GM12891 (cell line): ENCODE measurements around the gene PCBP2.

Experiments used
- POLR2A ChIP-seq: IDR thresholded peaks from 2 replicates; pipeline ENCODE4 v1.6.1; 2011; ENCODE audit warnings: low read depth, low read length, control low read depth
- POLR2AphosphoS5 ChIP-seq: IDR thresholded peaks from 2 replicates; pipeline ENCODE4 v1.6.1; 2011; ENCODE audit warnings: low read depth, low read length, control low read depth
- SPI1 ChIP-seq: IDR thresholded peaks from 2 replicates; pipeline ENCODE4 v1.6.1; 2011; ENCODE audit warnings: low read depth, low read length, control low read depth
- TAF1 ChIP-seq: IDR thresholded peaks from 2 replicates; pipeline ENCODE4 v1.6.1; 2011; ENCODE audit warnings: low read depth, low read length, control low read depth

DNA sequence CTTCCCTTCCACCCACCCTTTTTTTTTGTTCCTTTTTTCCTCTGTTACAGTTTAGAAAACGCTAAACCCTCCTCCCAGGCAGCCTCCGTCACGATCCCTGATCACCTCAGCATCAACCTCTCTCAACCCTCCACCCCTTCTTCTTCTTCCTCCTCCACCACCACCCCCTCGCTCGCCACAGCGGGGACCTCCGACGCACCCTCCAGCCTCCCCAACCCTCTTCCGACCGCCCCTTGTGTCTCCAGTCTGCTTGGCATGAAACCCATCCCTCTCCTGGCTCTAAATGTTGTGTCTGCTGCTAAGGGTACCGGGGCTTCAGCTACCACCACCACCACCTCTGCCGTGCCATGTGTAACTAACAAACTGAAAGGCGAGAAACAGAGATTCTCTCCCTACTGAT lies 22.9 kb downstream of the PCBP2 start:
- TF ChIP-seq TAF1 (no peak), POLR2AphosphoS5 (no peak), POLR2A (no peak), SPI1 (no peak)
